Astrocyte of the cerebellum (primary cell): ENCODE results near the gene RGS5.

Source experiments
- DNase-seq: peaks from one replicate; pipeline ENCODE4 v3.0.0-alpha.2; 2011; ENCODE audit warnings: low read depth
- H3K4me3 ChIP-seq: 2 replicates; pipeline ENCODE4 v1.5.1; 2011; ENCODE audit warnings: mild to moderate bottlenecking, low read depth, low read length, moderate library complexity
- CTCF ChIP-seq: IDR thresholded peaks from 2 replicates; pipeline ENCODE4 v1.5.1; 2012; ENCODE audit warnings: low read length, low read depth, moderate library complexity, mild to moderate bottlenecking; ENCODE audit errors: missing control alignments
- in situ Hi-C: cut with HindIII; loops from 2 replicates; pipeline ENCODE4 v1.10.0; 2017; ENCODE audit warnings: low sequenced_read_pairs

The RGS5 gene

DNA sequence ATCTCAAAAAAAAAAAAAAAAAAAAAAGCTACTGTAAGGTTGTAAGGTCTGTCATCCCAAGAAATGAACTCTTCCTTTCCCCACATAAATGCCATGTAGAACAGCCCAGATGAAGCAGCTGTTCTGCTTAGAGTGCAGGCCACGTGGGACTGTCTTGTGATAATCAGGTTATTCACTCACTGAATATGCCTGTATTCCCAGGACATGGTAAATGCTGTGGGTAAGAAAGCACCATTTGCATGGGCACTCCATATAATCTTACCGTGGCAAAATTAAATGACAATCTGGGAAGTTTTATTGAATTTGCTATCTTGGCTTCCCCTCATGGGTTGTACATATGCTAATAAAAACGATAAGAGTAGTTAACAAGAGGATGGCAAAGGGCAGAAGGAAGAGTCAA, 13.8 kb downstream of the RGS5 start:
- in situ Hi-C loops, result loop anchor here (25.0 kb wide), 1 partner anchor 302 kb away; no protein-coding TSS in a partner anchor
- no peak for DNase-seq
- H3K4me3 ChIP-seq, result no peak overlapping the region
- TF ChIP-seq CTCF, result no peak

GRCh38 chr1:163187849-163188248, 14.9 kb downstream of the RGS5 start:
- no peak for TF ChIP-seq CTCF
- in situ Hi-C loops, result loop anchor here (25.0 kb wide), 1 partner anchor 301 kb away; no protein-coding TSS in a partner anchor
- DNase-seq, result no peak
- H3K4me3 ChIP-seq, result no peak overlapping the region

DNA sequence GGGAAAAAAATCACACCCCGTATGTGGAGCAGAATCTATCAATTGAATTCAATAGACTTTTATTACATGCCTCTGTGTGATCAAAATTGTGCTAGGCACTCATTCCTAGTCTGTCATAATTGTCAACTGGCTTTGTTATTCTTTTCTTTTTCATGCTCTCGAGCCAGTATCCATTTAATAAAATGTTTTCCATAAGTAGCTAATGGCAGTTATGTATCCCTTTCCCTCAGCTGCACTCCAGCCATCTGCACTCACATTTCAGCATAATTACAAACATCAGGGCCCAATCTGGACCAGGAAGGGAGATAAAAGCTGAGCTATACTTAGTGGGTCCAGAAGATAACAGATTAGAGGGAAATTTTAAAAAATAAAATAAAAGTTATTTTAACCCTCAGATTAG, 15.9 kb downstream of the RGS5 start:
- no peak for TF ChIP-seq CTCF
- H3K4me3 ChIP-seq, result no peak overlapping the region
- in situ Hi-C loops, result loop anchor here (25.0 kb wide), 1 partner anchor 300 kb away; no protein-coding TSS in a partner anchor
- no peak for DNase-seq

DNA sequence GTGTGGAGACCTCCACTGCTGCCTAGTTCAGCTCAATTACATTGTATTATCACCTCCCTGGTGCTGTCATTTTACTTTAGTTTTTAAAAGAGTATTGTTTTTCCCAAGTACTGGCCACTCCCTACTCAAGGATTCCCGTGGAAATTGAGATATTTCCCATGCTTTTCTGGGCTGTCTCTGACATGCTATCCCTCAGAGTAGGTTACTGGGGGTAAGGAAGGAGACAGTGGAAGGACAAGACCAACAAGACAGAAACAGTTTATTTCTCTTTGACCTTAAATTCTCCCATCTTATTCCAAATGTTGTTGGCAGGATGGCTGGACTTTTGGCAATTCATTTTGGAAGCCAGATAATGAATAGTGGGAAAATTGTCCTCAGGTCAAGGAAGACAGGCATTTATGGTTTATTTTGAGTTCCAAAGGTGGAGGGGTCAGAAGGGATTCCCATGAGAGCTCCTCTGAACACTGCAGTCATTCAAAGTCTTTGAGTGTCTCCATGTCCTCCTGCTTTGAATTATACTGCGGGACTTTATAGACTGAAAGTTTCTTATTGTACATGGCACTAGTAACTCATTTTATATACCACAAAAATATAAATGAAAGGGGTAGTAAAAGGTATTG, 20.3 kb downstream of the RGS5 start:
- in situ Hi-C loops, result loop anchor here (25.0 kb wide), 1 partner anchor 295 kb away; no protein-coding TSS in a partner anchor
- TF ChIP-seq CTCF, result no peak
- no peak for DNase-seq
- H3K4me3 ChIP-seq, result no peak overlapping the region

- no peak for TF ChIP-seq CTCF
- no peak for DNase-seq
- in situ Hi-C loops, result loop anchor here (5.0 to 25.0 kb wide), 2 partner anchors 106 to 291 kb away; no protein-coding TSS in a partner anchor
- H3K4me3 ChIP-seq, result no peak overlapping the region
Observed at GRCh38 chr1:163178628-163179027, 24.1 kb downstream of the RGS5 start.

DNA sequence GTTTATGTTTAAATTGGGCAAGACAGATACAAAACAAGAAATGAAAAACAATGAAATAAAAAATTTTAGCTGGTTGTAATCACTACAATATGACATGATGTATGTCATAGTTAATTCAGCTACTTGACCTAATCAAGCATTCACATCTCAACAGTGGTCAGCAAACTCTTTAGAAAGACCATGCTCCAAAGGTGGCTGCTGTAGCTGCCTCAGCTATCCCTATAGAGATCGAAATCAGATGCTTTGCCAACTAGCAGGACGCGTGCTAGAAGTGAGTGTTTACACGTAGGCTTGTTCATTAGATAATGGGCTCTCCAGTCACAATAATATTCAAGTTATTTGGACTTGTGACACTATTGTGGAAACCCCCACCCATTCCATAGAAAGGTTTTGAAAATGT, 25.9 kb downstream of the RGS5 start:
- no peak for DNase-seq
- TF ChIP-seq CTCF, result no peak
- in situ Hi-C loops, result loop anchor here (5.0 to 25.0 kb wide), 2 partner anchors 104 to 289 kb away; no protein-coding TSS in a partner anchor
- no peak overlapping the region for H3K4me3 ChIP-seq
